OCI-LY7 (cell line): ENCODE results near the gene SLC25A21. TPM values are rescaled to one million over a fixed set of nuclear protein-coding genes. Genes with fewer than 3 reads are reported as not detected.

Experiments used
- BruUV-seq: library from RNA; stranded (reverse); fragments of 400-500 nt; replicated peaks from 2 replicates; lab custom pipeline; 2021; lab: Mats Ljungman, UMichigan
- CTCF ChIA-PET: fragments of 300-600 bp; sonication (Branson Sonifier 250); formaldehyde crosslinking; loops from one replicate; lab custom pipeline; 2022; ENCODE audit warnings: antibody characterized with exemption; ENCODE audit not compliant: unreplicated experiment; lab: Charles Lee
- POLR2A ChIA-PET: fragments of 300-600 bp; sonication (Branson Sonifier 250); formaldehyde crosslinking; loops from one replicate; lab custom pipeline; 2022; ENCODE audit warnings: antibody characterized with exemption; lab: Charles Lee
- DNase-seq: peaks from one replicate; pipeline ENCODE4 v3.0.0-alpha.2; 2015; ENCODE audit warnings: low spot score
- H2AFZ ChIP-seq: fragments of 200-600 bp; sonication (generic), shearing (Covaris generic); 2 replicates; pipeline ENCODE4 v1.6.1; 2014; ENCODE audit warnings: mild to moderate bottlenecking, antibody characterized with exemption, low read length, moderate library complexity
- H3K27ac ChIP-seq: fragments of 200-600 bp; sonication (generic); 2 replicates; pipeline ENCODE4 v1.5.1; 2014; ENCODE audit warnings: mixed run types, low read depth, mild to moderate bottlenecking, moderate library complexity, low read length, inconsistent platforms; ENCODE audit not compliant: poor library complexity, severe bottlenecking
- H3K36me3 ChIP-seq: fragments of 200-600 bp; sonication (generic); 2 replicates; pipeline ENCODE4 v1.6.1; 2014; ENCODE audit warnings: mild to moderate bottlenecking, antibody characterized with exemption, low read length, moderate library complexity, mixed read lengths; ENCODE audit not compliant: insufficient read depth
- H3K4me1 ChIP-seq: fragments of 200-600 bp; sonication (generic); 2 replicates; pipeline ENCODE4 v1.5.1; 2014; ENCODE audit warnings: mild to moderate bottlenecking, low read length; ENCODE audit not compliant: insufficient read depth, poor library complexity, severe bottlenecking
- H3K4me2 ChIP-seq: fragments of 200-600 bp; sonication (generic); 2 replicates; pipeline ENCODE4 v1.6.1; 2014; ENCODE audit warnings: mild to moderate bottlenecking, low read length
- H3K4me3 ChIP-seq: fragments of 200-600 bp; sonication (generic); 2 replicates; pipeline ENCODE4 v1.5.1; 2014; ENCODE audit warnings: mild to moderate bottlenecking, low read depth, low read length; ENCODE audit not compliant: poor library complexity, severe bottlenecking
- H3K79me2 ChIP-seq: fragments of 200-600 bp; sonication (generic); 2 replicates; pipeline ENCODE4 v1.6.1; 2016; ENCODE audit warnings: low read depth, mild to moderate bottlenecking, low read length, moderate library complexity, mixed read lengths; ENCODE audit not compliant: insufficient read depth
- H3K9me2 ChIP-seq: fragments of 200-600 bp; sonication (generic); 2 replicates; pipeline ENCODE4 v1.6.1; 2016; ENCODE audit warnings: mild to moderate bottlenecking, low read length, mixed read lengths; ENCODE audit not compliant: insufficient read depth
- H3K9me3 ChIP-seq: fragments of 200-600 bp; sonication (generic); 2 replicates; pipeline ENCODE4 v1.6.1; 2014; ENCODE audit warnings: mild to moderate bottlenecking, mixed run types, low read length, mixed read lengths
- H4K20me1 ChIP-seq: fragments of 200-600 bp; sonication (generic); 2 replicates; pipeline ENCODE4 v1.6.1; 2014; ENCODE audit warnings: mild to moderate bottlenecking, antibody characterized with exemption, low read length, moderate library complexity, mixed read lengths; ENCODE audit not compliant: insufficient read depth
- CTCF ChIP-seq: fragments of 200-600 bp; sonication (generic); conservative IDR thresholded peaks from 2 replicates; pipeline ENCODE4 v1.5.1; 2014; ENCODE audit warnings: mild to moderate bottlenecking, antibody characterized with exemption, low read length, moderate library complexity, mixed read lengths
- EZH2phosphoT487 ChIP-seq: fragments of 200-600 bp; sonication (generic); IDR thresholded peaks from 2 replicates; pipeline ENCODE4 v1.6.1; 2018; ENCODE audit warnings: low read depth, borderline replicate concordance, mild to moderate bottlenecking, mixed run types, antibody characterized with exemption, low read length, moderate library complexity, mixed read lengths
- intact Hi-C: fragments of 100-400 bp; cut with micrococcal nuclease; formaldehyde crosslinking; loops from one replicate; pipeline ENCODE4 v1.10.0; 2022; ENCODE audit not compliant: unreplicated experiment
- total RNA-seq, 2 experiments: library from RNA; depleted of rRNA in 1 of 2; stranded (reverse); fragments of >200 nt in 1 of 2; shearing (Covaris generic) in 1 of 2; gene quantifications; 2 replicates each; pipeline ENCODE4 v1.2.3, GENCODE V29; 2014 to 2022

The SLC25A21 gene
- total RNA-seq, 2 experiments from 2014 or later = not detected

- Histone ChIP-seq H2AFZ (no peak overlapping the region), H3K4me2 (no peak overlapping the region), H3K27ac (no peak overlapping the region), H3K9me2 (no peaks in the 10 kb centered on the region), H3K36me3 (no peaks in the 10 kb centered on the region), H3K79me2 (no peaks in the 10 kb centered on the region), H3K4me1 (no peaks in the 10 kb centered on the region), H3K4me3 (no peak overlapping the region), H4K20me1 (no peaks in the 10 kb centered on the region), H3K9me3 (no peaks in the 10 kb centered on the region)
- ChIA-PET POLR2A (interaction anchor here (0.6 kb wide), 1 partner anchor 220 kb away, joined by 4 read pairs; no protein-coding TSS in a partner anchor), CTCF (no interaction called here)
- DNase-seq = no peak
- TF ChIP-seq CTCF (no peak), EZH2phosphoT487 (no peak)
- BruUV-seq = no TSS peak
- intact Hi-C loops = no loop called here
Measured at GRCh38 chr14:36676236-36676635, 496.2 kb downstream of the SLC25A21 start.

- intact Hi-C loops = no loop called here
- ChIA-PET CTCF (no interaction called here), POLR2A (no interaction called here)
- no TSS peak for BruUV-seq
- no peaks in the 10 kb centered on the region for H3K4me1 ChIP-seq
- no peaks in the 10 kb centered on the region for H3K9me2 ChIP-seq
- TF ChIP-seq EZH2phosphoT487 (no peak), CTCF (no peak)
- H4K20me1 ChIP-seq = no peaks in the 10 kb centered on the region
- H3K9me3 ChIP-seq = no peaks in the 10 kb centered on the region
- H3K4me2 ChIP-seq = no peak overlapping the region
- DNase-seq = no peak
- H3K36me3 ChIP-seq = no peaks in the 10 kb centered on the region
- H3K27ac ChIP-seq = no peak overlapping the region
- H3K4me3 ChIP-seq = no peak overlapping the region
- no peaks in the 10 kb centered on the region for H3K79me2 ChIP-seq
- H2AFZ ChIP-seq = no peak overlapping the region
Measured at GRCh38 chr14:36675581-36675980, 496.8 kb downstream of the SLC25A21 start.

- CTCF ChIA-PET = no interaction called here
- H3K4me3 ChIP-seq = no peak overlapping the region
Measured at GRCh38 chr14:36674659-36675058, 497.7 kb downstream of the SLC25A21 start.

More at GRCh38 chr14:36674659-36675058, 497.7 kb downstream of the SLC25A21 start:
- H3K9me2 ChIP-seq = no peaks in the 10 kb centered on the region
- no peaks in the 10 kb centered on the region for H4K20me1 ChIP-seq
- no TSS peak for BruUV-seq
- no peak overlapping the region for H3K27ac ChIP-seq
- no peaks in the 10 kb centered on the region for H3K79me2 ChIP-seq
- no peaks in the 10 kb centered on the region for H3K36me3 ChIP-seq
- no peak overlapping the region for H2AFZ ChIP-seq
- no peak for DNase-seq
- intact Hi-C loops = no loop called here
- POLR2A ChIA-PET = no interaction called here
- H3K4me2 ChIP-seq = no peak overlapping the region
- TF ChIP-seq EZH2phosphoT487 = no peak
- no peak for TF ChIP-seq CTCF
- no peaks in the 10 kb centered on the region for H3K9me3 ChIP-seq
- H3K4me1 ChIP-seq = no peaks in the 10 kb centered on the region
